Measurements from ENCODE around the gene KIRREL3.

The KIRREL3 gene

DNA sequence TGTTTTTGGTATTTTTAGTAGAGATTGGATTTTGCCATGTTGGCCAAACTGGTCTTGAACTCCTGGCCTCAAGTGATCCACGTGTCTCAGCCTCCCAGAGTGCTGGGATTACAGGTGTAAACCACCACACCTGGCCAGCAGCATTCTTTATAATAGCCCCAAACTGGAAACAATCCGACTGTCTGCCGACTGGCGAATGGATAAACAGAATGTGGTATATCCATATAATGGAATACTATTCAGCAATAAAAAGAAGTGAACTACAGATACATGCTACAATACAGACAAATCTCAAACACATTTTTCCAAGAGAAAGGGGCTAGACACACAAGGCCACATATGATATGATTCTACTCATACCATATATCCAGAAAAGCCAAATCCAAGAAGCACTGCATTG, 493.8 kb downstream of the KIRREL3 start:
- no peak for DNase-seq (ENCODE audit: insufficient read length, low spot score)
- FAIRE-seq, result no peak

DNA sequence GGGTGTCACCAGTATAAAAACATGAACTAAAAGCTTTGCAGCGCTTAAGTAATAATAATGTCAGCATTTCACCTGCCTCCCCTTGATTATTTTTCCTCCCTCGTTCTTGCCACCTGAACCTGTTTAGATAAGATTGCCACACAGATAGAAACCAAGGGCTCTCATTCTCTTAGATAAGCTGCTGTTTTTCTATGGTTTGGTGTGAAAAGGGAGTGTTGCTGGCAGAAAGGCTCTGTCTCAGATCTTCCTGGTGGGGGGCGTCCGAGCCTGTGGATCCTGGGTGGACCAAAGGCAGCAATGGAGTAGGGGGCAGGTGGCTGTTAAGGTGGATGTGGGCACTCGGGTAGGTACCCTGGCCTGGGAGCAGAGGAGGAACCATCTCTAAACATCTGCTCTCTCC, 497.6 kb downstream of the KIRREL3 start:
- FAIRE-seq, result no peak
- DNase-seq (ENCODE audit: insufficient read length, low spot score), result no peak

DNA sequence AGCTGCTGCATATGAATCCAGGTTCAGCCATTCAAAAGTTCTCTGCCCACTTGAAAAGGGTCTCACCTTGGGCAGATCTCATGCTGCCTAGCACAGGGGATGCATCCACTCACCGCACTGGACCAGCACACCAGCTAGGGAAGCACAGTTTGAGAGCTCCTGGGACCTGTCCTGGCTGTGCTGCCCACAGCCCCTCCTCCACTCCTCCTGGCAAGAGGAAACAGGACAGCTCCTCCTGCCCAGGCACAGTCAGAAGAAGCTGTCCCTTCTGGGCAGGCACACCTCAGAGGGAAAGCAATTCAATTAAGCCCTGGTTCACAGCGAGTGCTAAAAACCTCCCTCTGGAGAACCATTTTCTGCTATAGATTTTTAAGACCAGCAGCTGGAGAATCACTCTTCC, 498.4 kb downstream of the KIRREL3 start:
- FAIRE-seq, result no peak
- no peak for DNase-seq (ENCODE audit: insufficient read length, low spot score)

DNA sequence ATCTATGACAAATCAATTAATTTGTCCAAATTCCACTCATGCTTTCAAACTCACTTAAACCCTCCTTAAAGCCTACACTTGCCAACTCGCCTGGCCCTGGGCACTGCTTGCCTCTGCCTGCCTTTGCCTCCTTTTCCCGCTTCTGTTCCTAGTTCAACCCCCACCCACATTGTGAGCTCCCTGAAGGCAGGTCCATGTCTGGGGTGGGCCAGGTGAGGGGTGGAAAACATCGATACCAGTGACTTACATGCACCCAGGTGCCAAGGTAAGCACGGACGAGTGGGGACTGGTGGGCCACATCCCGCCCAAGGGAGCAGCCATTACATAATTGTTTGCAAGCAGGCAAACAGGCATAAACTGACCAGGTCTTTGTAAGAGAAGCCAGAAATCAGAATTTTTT, 498.9 kb downstream of the KIRREL3 start:
- FAIRE-seq, result no peak
- no peak for DNase-seq (ENCODE audit: insufficient read length, low spot score)

DNA sequence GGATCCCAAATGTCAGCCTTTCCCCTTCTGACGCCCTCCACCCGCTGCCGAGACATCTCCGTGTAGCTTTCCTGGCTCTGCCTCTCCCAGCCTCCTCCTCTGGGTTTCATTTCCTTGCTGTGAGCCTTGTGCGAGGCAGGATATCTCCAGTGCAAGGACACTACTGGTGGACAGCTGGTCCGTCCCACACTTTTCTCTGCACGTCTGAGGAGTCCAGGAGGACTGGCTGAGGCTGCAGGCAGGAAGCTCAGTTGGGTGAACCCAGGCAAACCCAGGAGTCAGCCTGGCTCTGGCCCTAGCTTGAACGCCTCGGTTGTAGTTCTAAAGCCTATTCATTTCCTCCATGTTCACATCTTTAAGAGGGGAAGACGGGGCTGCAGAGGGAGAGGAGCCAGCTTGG, 499.6 kb downstream of the KIRREL3 start:
- FAIRE-seq, result no peak

DNA sequence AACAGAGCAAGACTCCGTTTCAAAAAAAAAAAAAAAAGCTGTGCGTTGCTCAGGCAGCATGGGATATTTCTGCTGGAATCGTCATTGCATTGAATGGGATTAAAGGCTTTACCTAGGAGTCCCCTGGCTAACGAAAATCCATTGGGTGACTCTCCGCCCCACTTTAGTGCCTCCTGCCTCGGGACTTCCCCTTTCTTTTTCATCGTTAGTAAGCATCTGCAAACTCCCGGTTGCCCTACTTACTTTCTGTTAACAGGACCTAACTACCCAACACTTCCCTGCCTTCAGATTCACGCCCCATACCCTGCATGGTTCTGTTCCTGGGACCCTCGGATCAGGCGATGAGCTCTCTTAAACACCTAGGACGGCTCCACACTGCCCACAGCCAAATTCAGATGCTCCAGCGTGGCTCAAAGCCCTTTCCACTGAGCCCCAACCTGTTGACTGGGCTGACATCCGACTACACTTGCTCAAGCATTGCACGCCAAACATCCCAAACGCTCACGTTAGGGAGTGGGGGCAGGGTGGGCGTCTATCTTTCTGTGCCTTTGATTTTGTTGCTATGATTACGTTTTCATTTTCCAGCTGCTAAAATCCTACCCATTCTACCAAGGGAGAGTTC, 501.3 kb downstream of the KIRREL3 start:
- FAIRE-seq (no peak), DNase-seq (ENCODE audit: insufficient read length, low spot score) (no peak)

More for the DNA sequence above, 499.6 kb downstream of the KIRREL3 start:
- DNase-seq (ENCODE audit: insufficient read length, low spot score), result no peak

DNA sequence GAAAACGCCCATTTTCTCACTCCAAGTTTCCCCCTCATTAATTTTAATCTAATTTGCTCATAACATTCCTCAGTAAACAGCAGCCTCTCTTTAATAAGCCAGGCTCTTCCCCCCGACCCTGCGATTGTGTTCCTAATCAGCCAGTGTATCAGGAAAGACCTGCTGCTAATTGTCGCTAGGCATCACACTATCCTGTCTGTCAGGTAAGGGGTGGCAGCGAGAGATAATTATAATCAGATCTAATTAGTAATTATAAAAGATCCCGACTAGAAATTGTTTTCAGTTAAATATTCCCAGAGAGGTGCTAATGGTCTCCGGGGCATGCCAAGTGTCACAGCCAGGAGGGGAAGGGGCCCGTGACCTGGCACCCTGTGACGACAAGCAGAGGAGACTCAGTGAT, 502.3 kb downstream of the KIRREL3 start:
- FAIRE-seq, result no peak
- no peak for DNase-seq (ENCODE audit: insufficient read length, low spot score)

DNA sequence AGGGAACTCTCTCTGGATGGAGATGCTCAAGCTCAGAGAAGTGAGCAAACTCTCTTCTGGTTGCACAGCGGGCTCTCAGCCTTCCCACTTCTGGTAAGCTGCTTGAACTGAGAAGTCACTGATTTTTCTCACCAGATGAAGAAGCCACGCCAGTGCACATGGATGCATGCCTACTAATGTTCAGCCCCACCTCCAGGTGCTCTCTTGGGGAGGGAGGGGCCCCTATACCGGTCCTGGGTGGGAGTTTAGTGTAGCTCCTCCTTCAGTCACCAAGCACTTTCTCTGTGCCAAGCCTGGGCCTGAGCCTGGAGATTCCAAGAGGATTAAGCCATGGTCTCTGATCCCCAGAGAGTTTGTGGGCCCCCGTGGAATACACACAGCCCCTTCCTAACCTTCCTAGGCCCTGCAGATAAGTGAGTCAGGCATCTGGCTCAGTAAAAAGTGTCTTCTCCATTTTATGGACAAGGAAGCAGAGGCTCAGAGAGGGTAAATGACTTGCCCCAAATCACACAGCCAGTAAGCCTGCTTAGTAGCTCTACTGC, 502.9 kb downstream of the KIRREL3 start:
- DNase-seq (ENCODE audit: insufficient read length, low spot score) (no peak), FAIRE-seq (no peak)

DNA sequence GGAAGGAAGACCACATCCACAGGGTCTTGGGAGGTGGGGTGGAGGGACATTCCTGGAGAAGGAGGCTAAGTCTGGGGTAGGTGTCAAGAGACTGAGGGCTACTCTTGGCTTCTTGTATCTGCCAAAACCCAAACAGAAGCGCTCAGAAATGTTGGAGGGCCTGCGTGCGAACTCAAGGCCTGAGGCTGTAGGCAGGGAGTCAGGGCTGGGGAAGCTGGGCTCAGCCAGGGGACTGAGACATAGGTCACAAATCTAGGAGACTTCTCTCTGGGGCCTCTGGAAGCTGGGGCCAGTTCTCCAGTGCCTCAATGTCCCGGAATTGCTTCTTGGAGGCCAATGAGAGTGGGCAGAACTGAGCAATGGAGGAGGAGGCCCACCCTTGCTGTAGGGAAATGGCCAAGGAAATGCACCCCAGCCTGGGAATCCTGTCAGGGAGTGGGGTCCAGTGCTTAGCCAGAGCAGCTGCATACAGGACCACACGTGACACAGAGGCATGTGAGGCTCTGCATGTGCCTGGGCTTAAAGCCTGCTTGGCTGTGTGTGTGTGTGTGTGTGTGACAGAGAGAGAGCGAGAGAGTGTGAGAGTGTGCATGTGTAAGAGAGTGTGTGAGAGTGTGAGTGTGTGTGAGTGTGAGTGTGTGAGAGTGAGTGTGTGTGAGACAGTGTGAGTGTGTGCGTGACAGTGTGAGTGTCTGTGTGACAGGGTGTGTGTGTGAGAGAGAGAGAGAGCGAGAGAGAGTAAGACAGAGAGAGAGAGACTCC, 503.8 kb downstream of the KIRREL3 start:
- FAIRE-seq (no peak), DNase-seq (ENCODE audit: insufficient read length, low spot score) (no peak)

DNA sequence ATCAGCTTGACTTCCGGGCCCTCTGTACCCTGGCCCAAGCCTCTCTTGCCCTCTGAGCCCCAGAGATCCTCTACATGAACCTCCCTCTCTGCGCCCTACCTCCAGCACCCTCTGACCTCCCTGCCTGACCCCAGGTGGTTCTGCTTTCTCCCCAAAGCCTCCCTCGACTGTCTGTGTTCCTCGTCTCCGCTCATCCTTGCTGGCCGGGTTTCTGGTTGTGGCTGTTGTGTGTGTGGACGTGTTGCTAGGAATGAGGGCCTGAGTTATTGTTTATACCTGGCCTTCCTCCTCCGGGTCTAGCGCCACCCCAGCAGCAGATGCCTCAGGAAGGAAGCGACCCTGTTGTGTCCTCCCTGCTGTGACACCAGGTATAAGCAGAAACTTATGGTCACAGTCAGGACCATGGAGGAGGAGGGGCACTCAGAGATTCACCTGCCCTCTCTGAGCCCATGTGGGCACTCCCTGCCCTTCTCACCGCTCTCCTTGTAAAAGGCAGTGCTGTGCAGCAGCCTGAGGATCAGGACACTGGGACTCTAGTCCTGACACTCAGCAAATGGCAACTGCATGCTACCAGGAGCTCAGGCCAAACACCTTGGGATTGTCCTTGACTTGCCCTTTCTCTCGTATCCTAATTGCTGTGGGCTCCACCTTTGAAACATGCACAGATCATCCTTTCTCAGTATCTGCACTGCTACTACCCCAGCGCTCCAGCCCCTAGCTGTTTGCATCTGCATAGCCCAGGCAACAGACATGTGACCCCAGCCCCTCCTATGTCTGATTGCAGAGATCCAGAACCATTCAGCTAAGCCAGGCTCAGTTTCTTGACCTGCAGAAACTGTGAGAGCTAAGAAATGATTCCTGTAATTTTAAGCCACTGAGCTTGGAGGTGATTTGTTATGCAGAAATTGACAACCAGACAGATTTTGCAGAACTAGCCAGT, 505.0 kb downstream of the KIRREL3 start:
- no peak for DNase-seq (ENCODE audit: insufficient read length, low spot score)
- FAIRE-seq, result no peak

DNA sequence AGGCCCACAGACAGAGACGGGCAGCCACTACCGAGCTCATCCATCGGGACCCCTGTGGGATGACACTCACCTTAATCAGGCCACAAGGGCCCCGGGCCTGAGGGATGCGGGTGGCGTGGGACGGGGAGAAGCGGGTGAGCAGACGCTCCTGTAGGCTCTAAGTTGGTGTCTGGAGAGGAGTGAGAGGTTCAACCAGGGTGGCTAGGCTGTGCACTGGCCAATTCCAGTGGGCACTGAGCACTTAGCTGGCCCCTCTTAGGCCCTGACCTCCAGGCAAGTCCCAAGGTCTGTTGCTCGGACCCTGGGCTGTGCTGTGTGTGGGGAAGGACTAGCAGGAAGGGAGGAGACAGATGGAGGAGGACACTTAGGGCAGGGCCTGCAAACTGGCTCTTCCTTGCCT, 505.7 kb downstream of the KIRREL3 start:
- DNase-seq (ENCODE audit: insufficient read length, low spot score), result no peak
- FAIRE-seq, result no peak

DNA sequence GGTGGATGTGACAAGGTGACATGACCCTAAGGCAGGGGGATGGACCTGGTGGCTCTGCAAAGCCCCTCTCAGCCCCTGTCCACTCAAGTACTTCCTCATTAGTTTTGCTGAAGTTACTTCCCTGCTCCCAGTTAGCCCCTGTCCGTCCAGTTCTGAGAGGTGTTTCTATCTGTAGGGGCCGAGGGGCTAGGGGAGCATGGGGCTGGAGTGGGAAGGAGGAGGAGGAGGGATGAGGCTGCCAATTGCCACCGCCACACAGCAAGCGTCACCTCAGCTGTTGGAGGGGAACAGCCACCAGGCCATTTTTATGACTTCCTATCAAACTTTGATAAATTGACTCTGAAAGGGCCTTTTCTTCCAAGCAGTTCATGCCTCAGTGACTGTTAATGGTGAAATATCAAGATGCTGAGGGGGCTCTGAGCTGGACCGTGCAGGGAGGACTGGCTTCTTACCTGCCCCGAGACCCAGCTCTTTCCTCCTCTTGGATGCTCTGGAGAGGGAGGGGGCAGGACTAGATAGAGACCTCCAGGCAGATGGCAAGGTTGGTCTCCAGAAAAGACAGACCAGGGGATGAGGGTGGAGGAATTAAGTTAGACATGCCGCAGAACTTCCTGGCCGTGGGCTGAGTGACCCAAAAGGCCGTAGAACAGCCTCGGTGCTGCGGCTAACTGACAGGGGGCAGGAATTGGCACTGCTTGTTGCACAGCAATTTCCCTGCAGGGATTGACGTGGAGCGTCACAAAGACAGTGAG, 508.1 kb downstream of the KIRREL3 start:
- DNase-seq (ENCODE audit: insufficient read length, low spot score) (no peak), FAIRE-seq (no peak)

DNA sequence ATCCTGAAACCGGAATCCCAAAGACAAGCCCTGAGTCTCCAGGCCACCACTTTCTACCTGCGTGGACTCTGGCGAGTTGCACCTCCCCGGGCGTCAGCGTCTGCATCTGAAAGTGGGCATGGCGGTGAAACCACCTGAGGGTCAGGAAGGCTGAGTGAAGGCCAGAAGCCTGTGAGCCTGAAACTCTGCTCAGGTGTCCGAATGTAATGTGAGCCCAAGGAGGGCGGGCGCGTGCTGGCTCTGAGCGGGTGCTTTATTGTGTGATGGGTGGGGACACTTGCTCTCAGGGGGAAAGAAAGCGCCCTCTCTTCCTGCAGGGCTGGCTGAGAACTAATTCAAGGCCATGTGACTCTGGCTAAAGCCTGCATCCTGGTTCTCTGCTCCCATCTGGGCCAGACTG, 509.5 kb downstream of the KIRREL3 start:
- DNase-seq (ENCODE audit: insufficient read length, low spot score) (no peak), FAIRE-seq (no peak)

DNA sequence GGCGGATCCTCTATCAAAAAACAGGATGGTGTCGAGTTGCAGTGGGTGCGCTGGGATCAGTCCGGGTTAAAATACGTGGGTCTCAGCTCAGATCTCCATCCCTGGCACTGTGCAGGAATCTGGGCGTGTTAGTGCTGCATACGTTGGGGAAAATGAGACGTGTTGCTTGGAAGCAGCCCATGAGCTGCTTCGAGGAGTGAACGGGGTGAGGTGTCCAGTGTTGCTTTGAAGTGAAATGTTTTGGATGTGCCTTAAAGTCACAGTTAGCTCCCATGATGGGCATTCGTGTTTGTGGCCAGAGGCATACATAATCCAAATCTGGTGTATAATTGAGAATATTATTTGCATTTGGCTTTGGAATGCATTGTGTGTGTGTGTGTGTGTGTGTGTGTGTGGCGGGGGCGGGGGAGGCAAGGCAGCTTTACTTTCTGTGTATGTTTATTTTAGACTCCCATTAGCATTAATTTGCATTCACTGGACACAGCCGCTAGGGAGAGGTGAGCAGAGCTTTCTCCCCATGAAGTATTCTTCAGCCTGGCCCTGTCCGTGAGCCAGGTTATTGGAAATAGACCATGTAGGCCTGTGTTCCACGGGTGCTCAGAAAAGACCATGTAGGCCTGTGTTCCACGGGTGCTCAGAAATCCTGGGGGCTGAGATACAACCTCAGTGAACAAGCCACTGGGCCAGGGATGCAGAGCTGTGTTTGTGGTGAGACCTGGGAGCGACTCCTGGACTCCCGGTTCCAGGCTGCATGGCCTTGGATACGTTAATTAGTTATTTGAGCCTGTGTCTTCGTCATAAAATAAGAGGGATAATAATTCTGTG, 510.5 kb downstream of the KIRREL3 start:
- DNase-seq (ENCODE audit: insufficient read length, low spot score) (no peak), FAIRE-seq (no peak)

DNA sequence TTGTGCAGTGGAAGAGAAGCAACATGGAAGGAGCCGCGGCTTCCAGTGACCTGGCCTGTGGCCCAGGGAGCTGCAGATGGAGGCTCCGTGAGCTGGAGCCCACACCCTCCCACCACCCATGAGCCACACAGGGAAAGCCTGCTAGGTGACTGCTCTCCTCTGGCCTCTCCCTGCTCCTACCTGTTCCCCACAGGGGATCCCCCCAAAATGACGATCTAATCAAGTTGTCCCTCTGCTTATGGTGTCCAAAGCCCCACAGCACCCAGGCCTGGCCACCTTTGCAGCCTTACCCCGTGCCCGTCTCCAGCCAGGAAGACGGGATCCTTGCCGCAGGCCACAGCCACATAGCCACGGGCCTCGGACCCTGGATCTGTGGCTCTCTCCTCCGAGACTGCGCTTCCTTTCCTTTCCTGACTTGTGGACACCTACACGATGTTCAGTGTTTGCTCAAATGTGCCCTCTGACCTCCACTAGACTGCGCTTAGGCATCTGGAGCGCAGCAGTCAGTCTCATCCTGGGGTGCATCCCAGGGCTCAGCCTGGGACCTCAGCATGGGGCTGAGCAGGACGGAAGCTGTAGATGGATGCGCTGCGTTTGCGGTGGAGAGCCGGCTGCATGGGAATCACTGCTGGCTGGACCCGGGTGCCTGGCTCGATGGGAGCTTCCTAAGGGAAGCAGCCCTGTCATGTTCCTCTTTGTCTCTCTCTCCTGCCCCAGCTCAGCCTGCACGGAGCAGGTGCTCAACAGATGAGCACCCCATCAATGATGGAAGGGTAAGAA, 511.8 kb downstream of the KIRREL3 start:
- no peak for DNase-seq (ENCODE audit: insufficient read length, low spot score)
- FAIRE-seq, result no peak

DNA sequence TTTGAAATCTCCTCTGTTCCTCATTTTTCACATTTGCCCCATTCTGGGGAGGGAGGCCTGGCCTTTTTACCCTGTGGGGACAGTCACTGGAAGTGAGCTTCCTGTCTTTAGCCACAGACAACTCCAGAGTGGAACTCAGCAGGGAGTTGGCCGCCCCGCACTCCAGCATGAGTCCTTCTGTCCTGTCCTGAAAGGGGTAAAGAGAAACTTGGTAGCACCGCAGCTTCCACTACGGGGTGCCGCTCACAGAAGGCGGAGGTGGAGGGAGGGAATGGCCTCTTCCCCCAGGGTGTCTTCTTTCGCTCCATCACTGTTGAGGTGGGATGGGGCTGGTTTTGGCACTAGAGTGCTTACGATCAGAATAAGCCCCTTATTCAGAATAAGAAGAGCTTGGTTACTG, 512.9 kb downstream of the KIRREL3 start:
- no peak for DNase-seq (ENCODE audit: insufficient read length, low spot score)
- no peak for FAIRE-seq

DNA sequence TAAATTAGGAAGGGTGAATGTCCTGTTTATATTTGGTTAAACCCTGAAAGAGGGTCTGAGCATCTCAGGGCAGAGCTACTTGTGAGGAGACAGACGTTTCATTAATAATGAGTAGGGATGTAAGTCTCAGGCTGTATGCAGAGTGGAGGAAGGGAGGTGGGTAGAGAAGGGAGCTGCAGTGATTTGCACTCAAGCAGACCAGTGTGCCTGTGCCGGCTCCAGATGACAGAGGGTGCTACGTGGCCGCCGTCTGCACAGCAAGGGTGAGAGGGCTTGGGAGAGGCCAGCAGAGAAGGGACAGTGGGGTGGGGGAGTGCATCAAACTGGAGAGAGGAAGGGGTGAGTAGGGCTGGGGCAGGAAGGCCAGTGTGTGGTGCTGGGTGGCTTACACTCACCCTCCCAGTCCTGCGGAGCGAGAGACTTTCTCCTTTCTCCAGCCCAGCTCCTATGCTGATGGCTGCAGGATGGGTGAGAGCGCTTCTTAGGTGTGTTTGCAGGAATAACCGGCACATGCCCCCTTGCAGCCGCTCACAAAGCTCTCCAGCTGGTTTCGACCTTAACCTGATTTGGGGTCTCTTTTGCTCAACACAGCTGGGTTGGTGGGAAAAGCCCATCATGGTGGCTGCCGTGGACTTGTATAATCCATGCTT, 514.5 kb downstream of the KIRREL3 start:
- FAIRE-seq, result no peak
- no peak for DNase-seq (ENCODE audit: insufficient read length, low spot score)

DNA sequence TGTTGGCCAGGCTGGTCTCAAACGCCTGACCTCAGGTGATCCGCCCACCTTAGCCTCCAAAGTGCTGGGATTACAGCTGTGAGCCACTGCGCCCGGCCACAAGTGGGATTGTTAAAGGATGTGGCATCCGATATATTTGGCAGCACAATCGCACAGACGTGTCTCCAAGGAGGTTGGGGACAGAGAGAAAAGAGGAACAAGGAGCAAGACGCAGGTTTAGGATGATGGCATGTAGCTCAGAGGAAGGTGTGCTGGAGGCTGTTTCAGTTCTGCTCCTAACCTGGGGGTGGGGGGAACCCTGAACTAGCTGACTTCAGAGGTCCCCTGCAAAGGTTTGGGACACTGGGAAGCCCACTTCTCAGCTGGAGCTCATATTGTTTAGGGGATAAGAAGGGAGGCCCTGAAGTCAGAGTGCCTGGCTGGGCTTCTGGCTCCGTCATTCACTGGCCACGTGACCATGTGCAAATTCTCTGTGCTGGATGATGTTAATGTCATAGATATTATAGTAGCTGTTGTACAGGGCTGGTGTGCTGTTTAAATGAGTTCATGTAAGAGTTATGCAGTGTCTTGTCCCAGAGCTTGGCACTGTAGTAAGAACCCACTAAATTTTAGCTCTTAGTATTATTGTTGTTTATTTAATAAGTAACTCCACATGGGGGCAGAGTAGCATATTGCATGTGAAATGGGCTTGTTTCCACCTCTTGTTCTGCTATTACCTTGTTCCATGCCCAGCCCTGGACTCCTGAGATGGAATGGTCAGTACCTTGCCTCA, 515.4 kb downstream of the KIRREL3 start:
- DNase-seq (ENCODE audit: insufficient read length, low spot score) (no peak), FAIRE-seq (no peak)

All from HTR-8/SVneo (cell line).